GM19397 (cell line): ENCODE results near the gene P2RX3.
"Not testable (repeated sequence)": the region's sequence is repeated elsewhere in the genome, so short reads cannot be mapped to it uniquely, and the experiment has no call there.

ENCODE experiments used
- ATAC-seq: cut with Tn5 transposase; IDR thresholded peaks from one replicate; pipeline ENCODE4 v1.9.1; 2021; ENCODE audit warnings: mild to moderate bottlenecking, moderate library complexity; ENCODE audit not compliant: unreplicated experiment

P2RX3 gene

GRCh38 chr11:57324154-57324885 lies 13.8 kb upstream of the P2RX3 start:
- no peak for ATAC-seq

DNA sequence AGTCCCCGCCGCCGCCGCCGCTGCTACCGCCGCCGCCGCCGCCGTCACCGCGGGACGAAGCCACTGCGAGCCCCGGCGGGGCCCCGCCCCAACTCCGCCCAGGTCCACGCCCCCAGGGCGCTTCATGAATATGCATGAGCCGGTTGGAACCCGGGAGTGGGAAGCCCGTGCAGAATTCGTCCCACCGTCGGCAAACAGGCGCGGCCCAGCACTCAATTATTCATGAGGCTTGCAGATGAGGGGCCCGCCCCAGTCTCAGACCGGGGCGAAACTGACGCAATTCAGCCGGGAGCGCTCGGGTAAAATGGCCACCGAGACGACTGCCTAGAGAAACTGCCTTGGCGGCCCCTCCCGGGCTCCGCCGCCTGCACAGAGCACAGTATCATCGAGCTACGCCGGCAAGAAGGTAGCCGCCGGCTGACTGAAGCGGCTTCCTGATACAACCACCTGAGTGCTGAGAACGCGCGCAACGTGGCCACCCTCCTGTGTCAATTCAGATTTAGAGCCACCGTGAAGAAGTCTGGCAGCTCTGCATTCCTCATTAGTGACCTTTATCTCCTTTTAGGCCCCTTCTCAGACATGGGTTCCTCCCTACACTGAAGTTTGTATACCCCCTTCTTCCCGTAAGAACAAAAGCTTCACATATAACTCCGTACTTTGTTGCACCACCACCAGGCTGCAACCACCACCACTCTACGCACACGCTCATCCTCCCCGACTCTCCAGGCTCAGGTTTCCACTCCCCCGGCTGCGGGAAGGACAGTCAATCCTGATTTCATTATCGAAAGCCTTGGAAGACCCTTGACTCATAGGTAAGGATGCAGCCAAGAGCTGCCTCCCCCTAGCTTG lies 13.0 kb upstream of the P2RX3 start, which contains the start of gene TNKS1BP1:
TNKS1BP1 (minus strand) TSS at position 67 of the 849 bp plus-strand sequence. CDS start 3,067 bp downstream, outside the sequence.
- peak; percentile 86 for ATAC-seq

DNA sequence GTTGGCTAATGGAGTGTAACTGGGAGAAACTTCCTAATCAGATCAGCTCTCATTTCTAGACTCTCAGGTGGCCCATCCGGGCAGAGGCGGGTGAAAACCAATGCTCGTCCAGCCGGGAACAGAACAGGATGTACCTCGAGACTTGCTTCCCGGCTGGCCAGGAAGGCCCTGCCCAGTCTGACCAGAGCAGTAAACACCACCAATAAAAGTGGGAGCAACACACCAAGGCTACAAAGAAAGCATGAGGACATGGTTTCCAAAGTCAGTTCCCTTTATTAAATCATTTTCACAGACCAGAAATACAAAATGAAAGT lies 12.5 kb upstream of the P2RX3 start:
- no peak for ATAC-seq

DNA sequence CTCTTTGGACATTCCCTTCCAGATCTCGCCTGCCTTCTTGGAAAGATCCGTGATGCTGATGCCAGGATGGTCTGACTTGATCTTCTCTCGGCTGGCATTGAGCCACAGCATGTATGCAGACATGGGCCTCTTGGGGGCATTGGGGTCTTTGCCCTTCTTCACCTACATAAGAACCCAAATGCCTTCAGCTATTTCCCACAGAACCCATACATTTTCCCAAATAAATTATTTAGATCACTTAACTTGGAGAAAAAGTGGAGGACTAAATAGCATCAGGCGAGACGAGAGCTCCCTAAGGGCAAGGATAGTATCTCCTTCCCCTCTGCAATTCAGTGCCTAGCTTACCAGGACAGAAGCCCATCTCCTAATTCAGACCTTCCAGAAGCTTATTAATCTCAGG lies 10.4 kb upstream of the P2RX3 start:
- ATAC-seq, result no peak

GRCh38 chr11:57330029-57330428 lies 8.1 kb upstream of the P2RX3 start:
- no peak for ATAC-seq

GRCh38 chr11:57331720-57332119 lies 6.4 kb upstream of the P2RX3 start:
- ATAC-seq, result no peak

GRCh38 chr11:57332694-57333440 lies 5.3 kb upstream of the P2RX3 start:
- ATAC-seq, result no peak

- ATAC-seq, result no peak
These were observed 3.2 kb upstream of the P2RX3 start for GRCh38 chr11:57335023-57335342.

DNA sequence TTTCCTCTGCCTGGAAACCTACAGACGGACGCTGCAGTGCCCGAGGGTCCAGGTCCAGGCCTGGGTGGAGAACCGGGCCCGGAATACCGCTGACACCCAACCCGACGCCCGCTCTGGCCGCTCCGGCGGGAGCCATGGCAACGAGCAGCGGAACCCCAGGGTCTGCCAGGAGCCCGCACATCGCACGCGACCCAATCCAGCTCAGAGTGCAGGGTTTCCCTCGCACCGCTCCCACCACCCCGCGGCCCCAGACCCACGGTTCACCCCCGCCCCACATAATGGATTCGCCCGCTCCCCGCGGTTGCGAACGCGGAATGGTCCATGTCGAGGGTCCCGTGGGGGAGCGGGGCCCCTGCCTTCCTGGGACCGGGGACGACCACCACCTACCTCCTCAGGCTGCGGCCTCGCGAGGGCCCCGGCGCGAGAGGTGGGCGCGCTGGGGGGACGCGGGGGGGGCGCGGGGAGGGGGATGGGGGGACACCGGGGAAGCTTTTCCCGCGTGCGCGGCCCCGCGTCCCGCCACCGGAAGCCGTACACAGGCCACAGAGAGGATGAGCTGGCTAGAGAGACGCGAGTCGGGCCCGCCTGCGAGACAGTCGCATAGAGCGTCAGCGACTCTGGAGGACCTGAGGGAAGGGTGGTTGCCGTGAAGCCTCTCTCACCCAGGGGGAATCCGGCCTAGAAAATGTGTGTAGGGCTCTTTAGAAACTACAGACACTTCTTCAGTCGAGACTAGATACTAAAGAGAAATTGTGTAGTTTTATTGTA lies 2.6 kb upstream of the P2RX3 start, which contains the start of gene SSRP1:
SSRP1 (minus strand) TSS at position 550 of the 768 bp plus-strand sequence. CDS start 771 bp downstream, outside the sequence.
- ATAC-seq, result peak; percentile 99

- no peak for ATAC-seq
These were observed 2.0 kb upstream of the P2RX3 start for GRCh38 chr11:57336111-57336666.

DNA sequence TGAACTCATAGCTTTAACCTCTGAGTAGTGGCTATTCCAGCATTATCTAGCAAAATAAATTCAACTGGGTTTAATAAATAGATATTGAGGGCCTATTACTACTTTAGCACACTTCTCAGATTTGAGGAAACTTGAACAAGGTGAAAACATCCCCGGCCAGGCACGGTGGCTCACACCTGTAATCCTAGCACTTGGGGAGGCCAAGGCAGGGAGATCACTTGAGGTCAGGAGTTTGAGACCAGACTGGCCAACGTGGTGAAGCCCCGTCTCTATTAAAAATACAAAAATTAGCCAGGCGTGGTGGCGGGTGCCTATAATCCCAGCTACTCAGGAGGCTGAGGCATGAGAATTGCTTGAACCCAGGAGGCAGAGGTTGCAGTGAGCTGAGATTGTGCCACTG lies 1.3 kb upstream of the P2RX3 start:
- ATAC-seq, result not testable (repeated sequence)

DNA sequence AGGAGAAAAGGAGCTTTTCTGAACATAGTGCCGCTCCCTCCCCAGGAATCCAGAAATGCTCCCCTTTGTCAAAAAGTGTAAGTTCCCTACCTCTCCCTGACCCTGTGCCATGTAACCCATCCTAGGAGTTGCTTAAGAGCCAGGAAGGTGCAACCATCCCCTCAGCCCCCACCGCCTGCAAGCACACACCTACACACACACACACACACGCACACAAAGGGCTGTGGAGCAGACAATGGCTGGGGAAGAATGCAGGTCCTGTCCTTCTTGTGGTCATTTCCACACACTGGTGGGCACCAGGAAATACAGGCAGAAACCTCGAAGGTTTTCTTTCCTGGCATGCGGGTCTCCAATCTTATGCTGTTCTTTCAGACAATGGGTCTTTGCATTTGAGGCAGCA lies 1.2 kb downstream of the P2RX3 start:
- ATAC-seq, result no peak

DNA sequence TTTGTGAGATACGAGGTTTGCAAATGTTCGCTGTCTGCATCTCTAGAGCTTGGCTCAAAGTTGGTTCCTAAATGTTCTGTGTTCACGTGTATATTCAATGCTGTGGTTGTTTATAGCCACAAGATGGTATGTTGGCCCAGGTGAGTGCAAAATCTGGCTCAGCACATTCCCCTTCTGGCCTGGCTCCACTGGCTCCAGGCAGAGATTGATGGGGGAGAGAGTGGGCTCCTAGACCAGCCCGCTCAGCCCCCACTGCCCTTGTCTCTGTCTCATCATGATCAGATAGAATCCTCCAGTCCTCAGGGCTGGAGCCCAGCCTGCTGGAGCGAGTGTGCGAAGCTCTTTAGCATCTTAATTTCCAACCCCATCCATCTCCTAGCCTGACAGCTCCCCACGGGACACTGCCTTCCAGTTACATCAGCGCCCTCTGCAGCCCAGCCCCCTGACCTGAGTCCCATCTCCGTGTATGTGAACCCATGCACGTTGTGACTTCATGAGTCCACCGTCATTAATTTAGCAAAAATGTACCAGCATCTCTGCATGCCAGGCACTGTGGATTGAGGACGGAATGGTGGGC lies 2.0 kb downstream of the P2RX3 start:
- ATAC-seq, result no peak

GRCh38 chr11:57341250-57341808 lies 3.2 kb downstream of the P2RX3 start:
- ATAC-seq, result no peak

DNA sequence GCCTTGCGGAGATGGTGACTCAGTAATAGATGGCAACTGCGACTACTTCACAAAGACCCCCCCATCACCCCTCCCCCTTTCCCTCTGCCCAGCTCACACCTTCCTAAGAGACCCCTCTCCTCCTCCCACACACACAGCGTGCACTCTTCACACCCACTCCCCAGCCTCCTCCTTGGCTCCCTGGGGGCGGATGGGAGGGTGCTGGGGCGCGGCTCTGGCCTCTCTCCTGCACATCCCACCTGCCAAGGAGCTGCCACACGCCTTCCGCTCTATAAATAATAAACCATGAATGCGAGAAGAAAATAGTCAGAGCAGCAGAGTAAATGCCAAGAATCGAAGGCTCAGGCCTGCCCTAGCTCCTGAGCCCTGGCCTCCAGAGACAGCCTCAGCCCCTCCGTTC lies 4.5 kb downstream of the P2RX3 start:
- ATAC-seq, result no peak

- no peak for ATAC-seq
These were observed 5.7 kb downstream of the P2RX3 start for GRCh38 chr11:57343825-57344224.

GRCh38 chr11:57344826-57345225 lies 6.7 kb downstream of the P2RX3 start:
- no peak for ATAC-seq

- no peak for ATAC-seq
These were observed 7.5 kb downstream of the P2RX3 start for GRCh38 chr11:57345555-57346211.

DNA sequence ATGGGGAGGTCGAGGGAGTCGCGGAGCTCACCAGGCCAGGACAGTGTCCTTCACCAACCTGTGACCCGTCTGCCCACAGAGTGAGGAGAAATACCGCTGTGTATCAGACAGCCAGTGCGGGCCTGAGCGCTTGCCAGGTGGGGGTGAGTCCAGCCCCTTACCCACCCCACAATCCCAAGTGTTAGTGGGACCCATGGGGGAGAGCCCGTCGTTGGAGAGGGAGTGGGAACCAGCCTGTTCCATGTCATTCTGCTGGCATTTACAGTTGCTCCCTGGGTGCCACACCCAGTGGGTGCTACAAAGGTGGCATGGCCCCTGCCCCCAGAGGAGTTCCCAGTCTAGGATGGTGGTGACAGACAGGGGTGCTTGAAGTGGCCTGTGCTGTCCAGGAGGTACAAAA lies 9.2 kb downstream of the P2RX3 start:
- no peak for ATAC-seq
